ENCODE measurements around the gene PPP1R1B. TPM values are rescaled to one million over a fixed set of nuclear protein-coding genes. Genes with fewer than 3 reads are reported as not detected.

The PPP1R1B gene
- total and polyA plus RNA-seq, 2 of the 4 experiments (the other 2 are of a cell fraction): not detected

- H2BK120ac ChIP-seq (ENCODE audit: low read depth, low read length): no peak overlapping the region
- no peak overlapping the region for H3K9ac ChIP-seq (ENCODE audit: low read depth, low read length)
- H2BK5ac ChIP-seq (ENCODE audit: low read depth, low read length, poor library complexity, severe bottlenecking): no peak overlapping the region
- H3K79me1 ChIP-seq (ENCODE audit: low read depth in 1 of 2, low read length in 2 of 2): peaks cover 12 to 24% of the 10 kb centered on the region in 2 experiments
- H4K91ac ChIP-seq (ENCODE audit: insufficient read depth, low read depth, low read length): no peak overlapping the region
- H3K27me3 ChIP-seq (ENCODE audit: control insufficient read depth, insufficient read depth, low read length): no peaks in the 10 kb centered on the region
- H3K23ac ChIP-seq (ENCODE audit: low read depth, low read length): no peak overlapping the region
- DNase-seq: no peak
- H3K36me3 ChIP-seq (ENCODE audit: control insufficient read depth, insufficient read depth, low read length): peaks cover 22% of the 10 kb centered on the region
- H4K20me1 ChIP-seq (ENCODE audit: insufficient read depth, low read length): peaks cover 21% of the 10 kb centered on the region
- no peak overlapping the region for H4K5ac ChIP-seq (ENCODE audit: low read depth, low read length)
- no peak overlapping the region for H2BK15ac ChIP-seq (ENCODE audit: low read depth, low read length)
- H3K4ac ChIP-seq (ENCODE audit: low read depth, low read length): no peak overlapping the region
- ATAC-seq (ENCODE audit: low read depth): no peak
- intact Hi-C loops (cut with micrococcal nuclease): no loop called here
- no peak overlapping the region for H2AK5ac ChIP-seq (ENCODE audit: low read depth, low read length)
- no TSS peak for BruUV-seq (replicated peaks)
- H3K27ac ChIP-seq (ENCODE audit: insufficient read depth, low read length): no peak overlapping the region
- in situ Hi-C loops (cut with MboI; ENCODE audit: low sequenced_read_pairs): no loop called here
- CTCF ChIA-PET: interaction anchor here (1.0 to 1.8 kb wide), 2 partner anchors 11 to 239 kb away, joined by 3 to 7 read pairs; no protein-coding TSS in a partner anchor
- dilution Hi-C loops (cut with HindIII; ENCODE audit: low sequenced_read_pairs, unreplicated experiment): no loop called here
- H3K9me1 ChIP-seq (ENCODE audit: insufficient read depth, low read length): no peaks in the 10 kb centered on the region; the same call in 1 of the 2 replicates
- TF ChIP-seq USF2 (IDR thresholded peaks at IDR 0.05; ENCODE audit: low read depth, low read length): no peak
- TF ChIP-seq CEBPB (IDR thresholded peaks at IDR 0.05; ENCODE audit: low read depth, low read length): no peak
- no peak for TF ChIP-seq BHLHE40 (IDR thresholded peaks at IDR 0.05; ENCODE audit: low read depth, low read length)
- no peak for TF ChIP-seq RFX5 (IDR thresholded peaks at IDR 0.05; ENCODE audit: low read depth, low read length)
- TF ChIP-seq RCOR1 (IDR thresholded peaks at IDR 0.05; ENCODE audit: insufficient replicate concordance, low read length): no peak
- no peak for TF ChIP-seq MAFK (IDR thresholded peaks at IDR 0.05; ENCODE audit: low read depth, low read length)
- no peak for TF ChIP-seq CHD1 (IDR thresholded peaks at IDR 0.05; ENCODE audit: low read depth, low read length)
- TF ChIP-seq SMC3 (IDR thresholded peaks at IDR 0.05; ENCODE audit: low read depth, low read length): no peak
- TF ChIP-seq MXI1 (IDR thresholded peaks at IDR 0.05; ENCODE audit: borderline replicate concordance, low read depth, low read length): no peak
- no peak for TF ChIP-seq POLR2A (IDR thresholded peaks at IDR 0.05; ENCODE audit: low read depth, low read length)
- no peak for TF ChIP-seq FOS (IDR thresholded peaks at IDR 0.05; ENCODE audit: low read depth, low read length)
- TF ChIP-seq MAZ (IDR thresholded peaks at IDR 0.05; ENCODE audit: borderline replicate concordance, low read depth, low read length): no peak
- H3K4me3 ChIP-seq (ENCODE audit: insufficient read depth, low read depth, low read length): no peak overlapping the region
- no peak overlapping the region for H3K56ac ChIP-seq (ENCODE audit: extremely low read depth, insufficient read depth, low read length)
- POLR2A ChIA-PET (ENCODE audit: unreplicated experiment): no interaction called here
- no peak overlapping the region for H2BK20ac ChIP-seq (ENCODE audit: low read depth, low read length)
- no CpG with 5 or more reads among the region's 2 CpGs for WGBS, 2 experiments (ENCODE audit: extremely low coverage in 2 of 2, insufficient read length in 1 of 2)
- no peaks in the 10 kb centered on the region for H3K4me1 ChIP-seq (ENCODE audit: control insufficient read depth, insufficient read depth, low read length)
- H3K14ac ChIP-seq (replicated peaks; ENCODE audit: low read depth, low read length): no peak overlapping the region
- no peak overlapping the region for H3K18ac ChIP-seq (ENCODE audit: low read depth, low read length)
- no peak overlapping the region for H2AK9ac ChIP-seq (replicated peaks; ENCODE audit: low read depth, low read length, poor library complexity)
- H2AFZ ChIP-seq (replicated peaks; ENCODE audit: low read length, poor library complexity): no peak overlapping the region
- H3K9me3 ChIP-seq (ENCODE audit: control insufficient read depth, insufficient read depth, low read length): no peaks in the 10 kb centered on the region
- no peak overlapping the region for H3K4me2 ChIP-seq (ENCODE audit: low read depth, low read length)
- H4K8ac ChIP-seq (ENCODE audit: low read depth in 2 of 2, low read length in 2 of 2): no peak overlapping the region
Observed at GRCh38 chr17:39655105-39655504, 28.4 kb downstream of the PPP1R1B start.
